ENCODE data around the gene ETV6. TPM values are rescaled to one million over a fixed set of nuclear protein-coding genes. Genes with fewer than 3 reads are reported as not detected.
A peak's percentile ranks its signal among the peaks of the same experiment; 100 is the strongest.

ETV6 gene
- total RNA-seq, 2 donors from 2014 or later = 17.5 to 17.9 TPM

DNA sequence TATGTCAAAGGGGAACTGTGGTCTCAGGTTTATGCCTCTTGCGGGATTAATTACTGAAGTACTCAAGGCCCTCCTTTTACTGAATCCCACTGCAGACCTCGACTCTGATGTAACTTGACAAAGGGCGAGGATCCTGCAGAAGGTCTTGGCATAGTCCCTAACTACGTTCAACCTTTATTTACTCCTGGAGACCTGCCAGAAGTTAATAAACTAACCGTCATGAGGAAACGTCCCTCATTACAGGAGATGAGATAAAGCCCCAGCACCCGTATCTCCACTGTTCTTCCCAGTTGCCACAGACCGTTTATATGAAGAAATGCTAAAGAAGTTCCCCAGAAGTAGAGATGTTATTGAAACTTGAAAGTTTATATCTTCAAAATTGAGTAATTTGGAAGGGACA lies 190.9 kb downstream of the ETV6 start:
- TF ChIP-seq, protein P1, sequence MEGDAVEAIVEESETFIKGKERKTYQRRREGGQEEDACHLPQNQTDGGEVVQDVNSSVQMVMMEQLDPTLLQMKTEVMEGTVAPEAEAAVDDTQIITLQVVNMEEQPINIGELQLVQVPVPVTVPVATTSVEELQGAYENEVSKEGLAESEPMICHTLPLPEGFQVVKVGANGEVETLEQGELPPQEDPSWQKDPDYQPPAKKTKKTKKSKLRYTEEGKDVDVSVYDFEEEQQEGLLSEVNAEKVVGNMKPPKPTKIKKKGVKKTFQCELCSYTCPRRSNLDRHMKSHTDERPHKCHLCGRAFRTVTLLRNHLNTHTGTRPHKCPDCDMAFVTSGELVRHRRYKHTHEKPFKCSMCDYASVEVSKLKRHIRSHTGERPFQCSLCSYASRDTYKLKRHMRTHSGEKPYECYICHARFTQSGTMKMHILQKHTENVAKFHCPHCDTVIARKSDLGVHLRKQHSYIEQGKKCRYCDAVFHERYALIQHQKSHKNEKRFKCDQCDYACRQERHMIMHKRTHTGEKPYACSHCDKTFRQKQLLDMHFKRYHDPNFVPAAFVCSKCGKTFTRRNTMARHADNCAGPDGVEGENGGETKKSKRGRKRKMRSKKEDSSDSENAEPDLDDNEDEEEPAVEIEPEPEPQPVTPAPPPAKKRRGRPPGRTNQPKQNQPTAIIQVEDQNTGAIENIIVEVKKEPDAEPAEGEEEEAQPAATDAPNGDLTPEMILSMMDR (IDR thresholded peaks at IDR 0.05) = no peak
- no peak for TF ChIP-seq POLR2A (IDR thresholded peaks at IDR 0.05)
- Histone ChIP-seq H3K27ac (peak overlapping the region in 2 of 4 donors; percentile 66 to 71), H3K9me3 (no peaks in the 10 kb centered on the region), H3K36me3 (replicated peaks in 1 of 2; ENCODE audit: insufficient read depth in 1 of 2, low read depth in 2 of 2) (no peaks in the 10 kb centered on the region), H3K4me1 (peaks cover 39% of the 10 kb centered on the region), H3K27me3 (no peaks in the 10 kb centered on the region), H3K4me3 (no peak overlapping the region)
- 12 to 15% methylated on average over 8 of the region's 8 CpGs for WGBS, 2 donors
- ATAC-seq (no peak), DNase-seq (no peak)
- intact Hi-C loops (cut with DNase I) = no loop called here

DNA sequence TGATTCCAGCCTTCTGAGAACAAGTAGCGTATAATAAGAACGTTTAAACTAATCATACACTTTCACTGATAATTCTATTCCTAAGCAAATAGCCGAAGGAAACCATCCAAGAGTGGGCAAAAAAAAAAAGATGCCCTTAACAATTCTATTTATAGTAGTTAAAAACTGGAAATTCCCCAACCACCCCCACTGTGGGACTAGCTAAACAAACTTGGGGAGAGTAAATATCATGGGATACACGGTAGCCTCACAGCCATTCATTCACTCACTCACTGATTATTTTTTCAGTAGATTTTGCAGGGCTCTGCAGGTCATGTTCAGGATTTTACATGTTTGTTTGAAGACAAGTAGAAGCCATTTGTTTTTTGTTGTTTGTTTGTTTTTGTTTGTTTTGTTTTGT lies 197.0 kb downstream of the ETV6 start:
- Histone ChIP-seq H3K4me3 (no peak overlapping the region), H3K36me3 (replicated peaks in 1 of 2; ENCODE audit: insufficient read depth in 1 of 2, low read depth in 2 of 2) (peaks cover 0 to 2% of the 10 kb centered on the region in 2 donors), H3K27ac (no peak overlapping the region), H3K27me3 (no peaks in the 10 kb centered on the region), H3K9me3 (no peaks in the 10 kb centered on the region), H3K4me1 (no peaks in the 10 kb centered on the region)
- TF ChIP-seq, protein P1 (IDR thresholded peaks at IDR 0.05) = no peak
- TF ChIP-seq POLR2A (IDR thresholded peaks at IDR 0.05) = no peak
- intact Hi-C loops (cut with DNase I) = no loop called here
- 27 to 28% methylated on average over 4 of the region's 4 CpGs for WGBS, 2 donors
- DNase-seq (no peak), ATAC-seq (no peak)

DNA sequence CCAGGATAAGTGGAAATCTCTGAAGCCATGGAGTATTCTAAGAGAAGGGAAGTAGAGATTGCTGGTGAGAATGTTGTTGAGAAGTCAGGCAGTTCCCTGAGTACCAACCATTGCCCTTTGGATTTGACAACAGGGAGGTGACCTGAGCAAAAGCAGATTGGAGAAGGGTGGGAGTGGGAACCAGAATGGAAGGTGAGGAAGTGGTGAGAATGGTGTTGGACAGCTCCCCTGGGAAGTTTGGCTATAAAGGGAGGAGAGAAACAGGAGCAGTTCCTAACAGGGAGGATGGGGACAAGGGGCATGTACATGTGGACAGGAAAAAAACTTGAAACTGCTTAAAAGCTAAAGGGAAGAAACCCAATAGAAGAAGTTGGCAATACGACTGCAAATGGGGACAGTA lies 198.1 kb downstream of the ETV6 start:
- WGBS, 2 donors = 85 to 91% methylated on average over 1 of the region's 1 CpG
- TF ChIP-seq, protein P1 (IDR thresholded peaks at IDR 0.05) = no peak
- no peak for TF ChIP-seq POLR2A (IDR thresholded peaks at IDR 0.05)
- no peak for DNase-seq
- H3K27ac ChIP-seq = no peak overlapping the region
- H3K4me3 ChIP-seq = no peak overlapping the region
- H3K36me3 ChIP-seq (replicated peaks in 1 of 2; ENCODE audit: insufficient read depth in 1 of 2, low read depth in 2 of 2) = peaks cover 0 to 2% of the 10 kb centered on the region in 2 donors
- ATAC-seq = no peak
- H3K27me3 ChIP-seq = no peaks in the 10 kb centered on the region
- H3K4me1 ChIP-seq = no peaks in the 10 kb centered on the region
- no peaks in the 10 kb centered on the region for H3K9me3 ChIP-seq
- intact Hi-C loops (cut with DNase I) = no loop called here

DNA sequence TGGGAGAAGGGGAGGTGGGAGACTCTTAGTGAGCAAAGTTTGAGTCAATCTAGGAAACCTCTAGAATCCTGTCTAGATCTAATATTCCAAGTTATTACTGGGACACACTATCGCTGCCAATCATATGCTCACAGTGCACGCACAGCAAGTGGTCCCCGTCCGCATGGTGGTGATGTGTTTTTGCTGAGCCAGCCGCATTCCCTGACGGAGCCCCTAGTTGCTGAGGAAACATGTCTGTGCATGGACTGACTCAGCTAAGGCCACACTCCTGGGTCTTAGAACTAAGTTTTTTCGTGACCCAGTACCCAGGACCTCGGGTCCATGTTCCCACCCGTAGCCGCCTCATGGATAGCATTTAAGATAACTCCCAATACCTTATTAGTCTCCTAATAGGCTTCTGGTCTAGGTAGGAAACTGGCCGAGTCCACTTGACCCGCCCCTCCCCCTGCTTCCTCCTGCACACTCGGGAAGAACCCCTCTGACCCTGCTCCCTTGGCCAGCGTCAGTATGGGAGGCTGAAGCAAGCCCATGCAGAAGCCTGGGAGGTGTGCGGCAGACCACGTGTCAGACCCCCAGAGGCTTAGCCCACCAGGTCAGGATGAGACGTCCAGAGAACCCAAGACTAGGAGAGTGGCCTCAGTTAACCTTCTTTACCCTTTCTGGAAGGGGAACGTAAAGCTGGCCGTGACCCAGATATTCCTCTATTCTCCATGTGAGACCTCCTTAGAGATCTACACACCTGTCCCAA lies 200.5 kb downstream of the ETV6 start:
- Histone ChIP-seq H3K4me3 (no peak overlapping the region), H3K27ac (no peak overlapping the region), H3K9me3 (no peaks in the 10 kb centered on the region), H3K4me1 (no peaks in the 10 kb centered on the region), H3K27me3 (no peaks in the 10 kb centered on the region), H3K36me3 (replicated peaks in 1 of 2; ENCODE audit: insufficient read depth in 1 of 2, low read depth in 2 of 2) (peaks cover 0 to 8% of the 10 kb centered on the region in 2 donors)
- intact Hi-C loops (cut with DNase I) = no loop called here
- DNase-seq (no peak), ATAC-seq (no peak)
- 93% methylated on average over 12 to 19 of the region's 19 CpGs for WGBS, 2 donors
- TF ChIP-seq POLR2A (IDR thresholded peaks at IDR 0.05) = no peak
- TF ChIP-seq, protein P1 (IDR thresholded peaks at IDR 0.05) = no peak

DNA sequence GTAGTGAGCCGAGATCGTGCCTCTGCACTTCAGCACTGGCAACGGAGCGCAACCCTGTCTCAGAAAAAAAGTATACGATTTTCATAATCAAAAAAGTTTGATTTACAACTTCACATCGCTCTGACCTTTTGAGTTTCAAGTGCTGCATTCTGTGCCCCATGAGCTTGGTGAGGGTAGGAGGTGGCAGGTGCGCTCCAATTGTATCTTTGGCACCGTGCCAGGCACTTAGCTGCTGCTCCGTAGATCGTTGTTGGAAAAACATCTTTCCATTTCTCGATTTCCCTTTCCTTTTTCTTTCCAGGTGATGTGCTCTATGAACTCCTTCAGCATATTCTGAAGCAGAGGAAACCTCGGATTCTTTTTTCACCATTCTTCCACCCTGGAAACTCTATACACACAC lies 203.7 kb downstream of the ETV6 start:
- intact Hi-C loops (cut with DNase I) = no loop called here

More for the DNA sequence above, 203.7 kb downstream of the ETV6 start:
- DNase-seq = peak in 1 of 4 donors; percentile 42
- H3K9me3 ChIP-seq = no peaks in the 10 kb centered on the region
- no peaks in the 10 kb centered on the region for H3K4me1 ChIP-seq
- peaks cover 0 to 6% of the 10 kb centered on the region in 2 donors for H3K36me3 ChIP-seq (replicated peaks in 1 of 2; ENCODE audit: insufficient read depth in 1 of 2, low read depth in 2 of 2)
- H3K27ac ChIP-seq = no peak overlapping the region
- WGBS, 2 donors = 77 to 82% methylated on average over 12 of the region's 12 CpGs
- no peak overlapping the region for H3K4me3 ChIP-seq
- H3K27me3 ChIP-seq = no peaks in the 10 kb centered on the region
- no peak for TF ChIP-seq POLR2A (IDR thresholded peaks at IDR 0.05)
- TF ChIP-seq, protein P1 (IDR thresholded peaks at IDR 0.05) = no peak
- no peak for ATAC-seq
